Chondrocyte (in vitro differentiated cells): ENCODE measurements around the gene LCE5A. TPM values are rescaled to one million over a fixed set of nuclear protein-coding genes. Genes with fewer than 3 reads are reported as not detected.

Source experiments
- DNase-seq: peaks from one replicate; pipeline ENCODE4 v3.0.0; 2021; ENCODE audit warnings: mixed read lengths, low spot score
- H3K27ac Mint-ChIP-seq: one replicate; pipeline ENCODE4 v1.8.0; 2021; ENCODE audit warnings: mild to moderate bottlenecking, moderate library complexity, mixed read lengths; ENCODE audit not compliant: unreplicated experiment
- H3K27me3 Mint-ChIP-seq: 2 replicates; pipeline ENCODE4 v1.8.0; 2021; ENCODE audit warnings: low read depth, mixed read lengths
- H3K36me3 Mint-ChIP-seq: 2 replicates; pipeline ENCODE4 v1.8.0; 2021; ENCODE audit warnings: low read depth, mixed read lengths
- H3K4me1 Mint-ChIP-seq: 2 replicates; pipeline ENCODE4 v1.8.0; 2021; ENCODE audit warnings: low read depth, mild to moderate bottlenecking, mixed read lengths
- H3K4me3 Mint-ChIP-seq: one replicate; pipeline ENCODE4 v1.8.0; 2021; ENCODE audit warnings: mild to moderate bottlenecking, moderate library complexity, mixed read lengths; ENCODE audit not compliant: unreplicated experiment
- H3K9me3 Mint-ChIP-seq: 2 replicates; pipeline ENCODE4 v1.8.0; 2021; ENCODE audit warnings: low read depth, mixed read lengths
- CTCF ChIP-seq: fragments of 200-600 bp; sonication (generic); IDR thresholded peaks from 2 replicates; pipeline ENCODE4 v1.5.0; 2021; ENCODE audit warnings: antibody characterized with exemption, mild to moderate bottlenecking, moderate library complexity
- total RNA-seq: library from RNA; stranded (reverse); gene quantifications from 3 replicates; pipeline ENCODE4 v1.2.1, GENCODE V29; 2021

The LCE5A gene
- total RNA-seq, 1 donor from 2014 or later, result not detected

GRCh38 chr1:152495066-152495675, 15.4 kb upstream of the LCE5A start:
- Mint-ChIP-seq H3K4me1 (no peaks in the 10 kb centered on the region), H3K4me3 (no peak overlapping the region), H3K27me3 (no peaks in the 10 kb centered on the region), H3K27ac (no peak overlapping the region), H3K36me3 (no peaks in the 10 kb centered on the region), H3K9me3 (peaks cover 24% of the 10 kb centered on the region)
- no peak for DNase-seq
- no peak for TF ChIP-seq CTCF

- Mint-ChIP-seq H3K36me3 (no peaks in the 10 kb centered on the region), H3K27ac (no peak overlapping the region), H3K27me3 (no peaks in the 10 kb centered on the region), H3K4me1 (no peaks in the 10 kb centered on the region), H3K4me3 (no peak overlapping the region), H3K9me3 (peaks cover 29% of the 10 kb centered on the region)
- no peak for DNase-seq
- TF ChIP-seq CTCF, result no peak
These were observed 13.3 kb upstream of the LCE5A start for GRCh38 chr1:152497273-152497672.

GRCh38 chr1:152501704-152502103, 8.9 kb upstream of the LCE5A start:
- no peaks in the 10 kb centered on the region for H3K36me3 Mint-ChIP-seq
- TF ChIP-seq CTCF, result no peak
- no peak overlapping the region for H3K27ac Mint-ChIP-seq
- H3K4me1 Mint-ChIP-seq, result no peaks in the 10 kb centered on the region
- no peak overlapping the region for H3K4me3 Mint-ChIP-seq
- no peaks in the 10 kb centered on the region for H3K27me3 Mint-ChIP-seq
- H3K9me3 Mint-ChIP-seq, result peaks cover 19% of the 10 kb centered on the region
- DNase-seq, result no peak

- no peaks in the 10 kb centered on the region for H3K4me1 Mint-ChIP-seq
- no peak for TF ChIP-seq CTCF
- H3K36me3 Mint-ChIP-seq, result no peaks in the 10 kb centered on the region
- H3K4me3 Mint-ChIP-seq, result no peak overlapping the region
- H3K27me3 Mint-ChIP-seq, result no peaks in the 10 kb centered on the region
- H3K27ac Mint-ChIP-seq, result no peak overlapping the region
- no peak for DNase-seq
- H3K9me3 Mint-ChIP-seq, result peaks cover 19% of the 10 kb centered on the region
These were observed 8.0 kb upstream of the LCE5A start for GRCh38 chr1:152502496-152503180.

- no peak overlapping the region for H3K4me3 Mint-ChIP-seq
- H3K27ac Mint-ChIP-seq, result no peak overlapping the region
- H3K4me1 Mint-ChIP-seq, result no peaks in the 10 kb centered on the region
- no peak for DNase-seq
- TF ChIP-seq CTCF, result no peak
- no peaks in the 10 kb centered on the region for H3K36me3 Mint-ChIP-seq
- peaks cover 18% of the 10 kb centered on the region for H3K9me3 Mint-ChIP-seq
- no peaks in the 10 kb centered on the region for H3K27me3 Mint-ChIP-seq
These were observed 5.5 kb upstream of the LCE5A start for GRCh38 chr1:152505083-152505482.
